ENCODE data around the gene CPNE2. TPM values are rescaled to one million over a fixed set of nuclear protein-coding genes. Genes with fewer than 3 reads are reported as not detected.
"Not testable (repeated sequence)": the region's sequence is repeated elsewhere in the genome, so short reads cannot be mapped to it uniquely, and the experiment has no call there.

The CPNE2 gene
- total RNA-seq, 4 donors from 2014 or later, result 18.0 to 38.7 (median 27.8) TPM

GRCh38 chr16:57184887-57185445 lies 92.6 kb downstream of the CPNE2 start:
- Histone ChIP-seq H3K4me1 (peaks cover 0 to 48% (median 15%) of the 10 kb centered on the region in 3 donors), H3K27me3 (no peaks in the 10 kb centered on the region), H3K27ac (peak overlapping the region; percentile 76 to 97 (median 96)), H3K36me3 (peaks cover 0 to 8% of the 10 kb centered on the region in 2 donors), H3K9me3 (no peaks in the 10 kb centered on the region), H3K4me3 (peak overlapping the region; percentile 64 to 94)
- 12 to 19% methylated on average over 7 to 8 of the region's 15 CpGs for WGBS, 2 donors (ENCODE audit: low coverage in 1 of 2)
- no peak for TF ChIP-seq POLR2AphosphoS5 (IDR thresholded peaks at IDR 0.05)
- no peak for TF ChIP-seq EP300 (IDR thresholded peaks at IDR 0.05)
- TF ChIP-seq CTCF (IDR thresholded peaks at IDR 0.05), result no peak
- no peak for TF ChIP-seq POLR2A (IDR thresholded peaks at IDR 0.05)
- no peak for ATAC-seq

GRCh38 chr16:57185446-57185944 lies 93.1 kb downstream of the CPNE2 start:
- TF ChIP-seq CTCF (IDR thresholded peaks at IDR 0.05), result peak in 1 of 4 experiments; percentile 4
- TF ChIP-seq POLR2A (IDR thresholded peaks at IDR 0.05), result no peak
- TF ChIP-seq EP300 (IDR thresholded peaks at IDR 0.05), result no peak
- peak; percentile 45 for TF ChIP-seq POLR2AphosphoS5 (IDR thresholded peaks at IDR 0.05)
- WGBS, 2 donors (ENCODE audit: low coverage in 1 of 2), result 0 to 1% methylated on average over 5 to 19 of the region's 37 CpGs
- Histone ChIP-seq H3K27me3 (no peaks in the 10 kb centered on the region), H3K9me3 (no peaks in the 10 kb centered on the region), H3K36me3 (peaks cover 0 to 3% of the 10 kb centered on the region in 2 donors), H3K4me1 (peaks cover 0 to 54% (median 15%) of the 10 kb centered on the region in 3 donors), H3K4me3 (peak overlapping the region; percentile 64 to 94), H3K27ac (peak overlapping the region; percentile 76 to 97 (median 96))
- ATAC-seq, result peak; percentile 13

- H3K4me3 ChIP-seq, result peak within 1 kb of the TSS; percentile 64 to 94
- H3K27me3 ChIP-seq, result no peaks in the 10 kb centered on the region
- peak within 1 kb of the TSS; percentile 76 to 97 (median 97) for H3K27ac ChIP-seq
- TF ChIP-seq CTCF (IDR thresholded peaks at IDR 0.05), result no peak
- TF ChIP-seq POLR2A (IDR thresholded peaks at IDR 0.05), result peak; percentile 71 to 76
- peak; percentile 68 for TF ChIP-seq POLR2AphosphoS5 (IDR thresholded peaks at IDR 0.05)
- no peaks in the 10 kb centered on the region for H3K36me3 ChIP-seq
- peaks cover 0 to 61% (median 15%) of the 10 kb centered on the region in 3 donors for H3K4me1 ChIP-seq
- peak; percentile 98 for ATAC-seq
- no peaks in the 10 kb centered on the region for H3K9me3 ChIP-seq
- 0% methylated on average over 8 to 13 of the region's 64 CpGs for WGBS, 2 donors (ENCODE audit: low coverage in 1 of 2)
These were observed 93.8 kb downstream of the CPNE2 start, which contains the start of the genes PSME3IP1 and RSPRY1 for GRCh38 chr16:57185945-57186871. Gene PSME3IP1 (minus strand): TSS chr16:57186039. CDS start chr16:57173854, 12,185 bp downstream. Gene RSPRY1 (plus strand): TSS chr16:57186329. CDS start chr16:57204659, 18,330 bp downstream.

GRCh38 chr16:57186872-57187854 lies 94.8 kb downstream of the CPNE2 start:
- Histone ChIP-seq H3K4me3 (peak overlapping the region; percentile 44 to 94), H3K36me3 (no peaks in the 10 kb centered on the region), H3K4me1 (peaks cover 0 to 70% (median 15%) of the 10 kb centered on the region in 3 donors), H3K9me3 (no peaks in the 10 kb centered on the region), H3K27ac (peak overlapping the region; percentile 64 to 97 (median 97)), H3K27me3 (no peaks in the 10 kb centered on the region)
- no peak for ATAC-seq
- whole genome bisulfite sequencing, 2 donors (ENCODE audit: low coverage in 1 of 2), result 2% methylated on average over 11 to 23 of the region's 28 CpGs
- TF ChIP-seq POLR2AphosphoS5 (IDR thresholded peaks at IDR 0.05) (no peak), POLR2A (IDR thresholded peaks at IDR 0.05) (peak in 1 of 2 donors; percentile 7), EP300 (IDR thresholded peaks at IDR 0.05) (no peak), CTCF (IDR thresholded peaks at IDR 0.05) (no peak)

- not testable (repeated sequence) for H3K9me3 ChIP-seq, ATAC-seq, H3K36me3 ChIP-seq, H3K27me3 ChIP-seq
- Histone ChIP-seq H3K4me1 (peaks cover 1 to 78% (median 15%) of the 10 kb centered on the region in 3 donors), H3K4me3 (peak overlapping the region; percentile 44 to 94), H3K27ac (peak overlapping the region in 3 of 4 donors; percentile 97)
- WGBS, 2 donors (ENCODE audit: low coverage in 1 of 2), result 74 to 82% methylated on average over 15 to 17 of the region's 18 CpGs
These were observed 95.7 kb downstream of the CPNE2 start for GRCh38 chr16:57187902-57188710.
